A673 (cell line): ENCODE data around the gene SLC4A4.

Source experiments
- CTCF ChIP-seq: fragments of 300-800, 200-600 bp; sonication (generic); conservative IDR thresholded peaks from 2 replicates; pipeline ENCODE4 v1.5.1; 2017; ENCODE audit warnings: low read depth, mild to moderate bottlenecking, antibody characterized with exemption, low read length, moderate library complexity, mixed read lengths
- EZH2 ChIP-seq: fragments of 200-600 bp; sonication (generic); IDR thresholded peaks from 2 replicates; pipeline ENCODE4 v1.6.1; 2017; ENCODE audit warnings: borderline replicate concordance, low read depth, mild to moderate bottlenecking, mixed read lengths, antibody characterized with exemption, low read length; ENCODE audit not compliant: poor library complexity, severe bottlenecking

- TF ChIP-seq CTCF (no peak), EZH2 (no peak)
Measured at GRCh38 chr4:71469541-71469940, 130.7 kb downstream of the SLC4A4 start.
